ENCODE data around the gene CSNK1G2. TPM values are rescaled to one million over a fixed set of nuclear protein-coding genes. Genes with fewer than 3 reads are reported as not detected.

Gene CSNK1G2
- total and polyA plus RNA-seq, 2 of the 13 experiments (the other 11 are each of a cell fraction or from before 2014, with no cell fraction given): 53.8 to 72.5 TPM

GRCh38 chr19:1935484-1936208 lies 5.3 kb upstream of the CSNK1G2 start (continued):
- TF ChIP-seq, protein P1, sequence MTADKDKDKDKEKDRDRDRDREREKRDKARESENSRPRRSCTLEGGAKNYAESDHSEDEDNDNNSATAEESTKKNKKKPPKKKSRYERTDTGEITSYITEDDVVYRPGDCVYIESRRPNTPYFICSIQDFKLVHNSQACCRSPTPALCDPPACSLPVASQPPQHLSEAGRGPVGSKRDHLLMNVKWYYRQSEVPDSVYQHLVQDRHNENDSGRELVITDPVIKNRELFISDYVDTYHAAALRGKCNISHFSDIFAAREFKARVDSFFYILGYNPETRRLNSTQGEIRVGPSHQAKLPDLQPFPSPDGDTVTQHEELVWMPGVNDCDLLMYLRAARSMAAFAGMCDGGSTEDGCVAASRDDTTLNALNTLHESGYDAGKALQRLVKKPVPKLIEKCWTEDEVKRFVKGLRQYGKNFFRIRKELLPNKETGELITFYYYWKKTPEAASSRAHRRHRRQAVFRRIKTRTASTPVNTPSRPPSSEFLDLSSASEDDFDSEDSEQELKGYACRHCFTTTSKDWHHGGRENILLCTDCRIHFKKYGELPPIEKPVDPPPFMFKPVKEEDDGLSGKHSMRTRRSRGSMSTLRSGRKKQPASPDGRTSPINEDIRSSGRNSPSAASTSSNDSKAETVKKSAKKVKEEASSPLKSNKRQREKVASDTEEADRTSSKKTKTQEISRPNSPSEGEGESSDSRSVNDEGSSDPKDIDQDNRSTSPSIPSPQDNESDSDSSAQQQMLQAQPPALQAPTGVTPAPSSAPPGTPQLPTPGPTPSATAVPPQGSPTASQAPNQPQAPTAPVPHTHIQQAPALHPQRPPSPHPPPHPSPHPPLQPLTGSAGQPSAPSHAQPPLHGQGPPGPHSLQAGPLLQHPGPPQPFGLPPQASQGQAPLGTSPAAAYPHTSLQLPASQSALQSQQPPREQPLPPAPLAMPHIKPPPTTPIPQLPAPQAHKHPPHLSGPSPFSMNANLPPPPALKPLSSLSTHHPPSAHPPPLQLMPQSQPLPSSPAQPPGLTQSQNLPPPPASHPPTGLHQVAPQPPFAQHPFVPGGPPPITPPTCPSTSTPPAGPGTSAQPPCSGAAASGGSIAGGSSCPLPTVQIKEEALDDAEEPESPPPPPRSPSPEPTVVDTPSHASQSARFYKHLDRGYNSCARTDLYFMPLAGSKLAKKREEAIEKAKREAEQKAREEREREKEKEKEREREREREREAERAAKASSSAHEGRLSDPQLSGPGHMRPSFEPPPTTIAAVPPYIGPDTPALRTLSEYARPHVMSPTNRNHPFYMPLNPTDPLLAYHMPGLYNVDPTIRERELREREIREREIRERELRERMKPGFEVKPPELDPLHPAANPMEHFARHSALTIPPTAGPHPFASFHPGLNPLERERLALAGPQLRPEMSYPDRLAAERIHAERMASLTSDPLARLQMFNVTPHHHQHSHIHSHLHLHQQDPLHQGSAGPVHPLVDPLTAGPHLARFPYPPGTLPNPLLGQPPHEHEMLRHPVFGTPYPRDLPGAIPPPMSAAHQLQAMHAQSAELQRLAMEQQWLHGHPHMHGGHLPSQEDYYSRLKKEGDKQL (CRISPR knock-in tag; IDR thresholded peaks at IDR 0.05; ENCODE audit: low read depth): no peak
- TF ChIP-seq, protein P2, sequence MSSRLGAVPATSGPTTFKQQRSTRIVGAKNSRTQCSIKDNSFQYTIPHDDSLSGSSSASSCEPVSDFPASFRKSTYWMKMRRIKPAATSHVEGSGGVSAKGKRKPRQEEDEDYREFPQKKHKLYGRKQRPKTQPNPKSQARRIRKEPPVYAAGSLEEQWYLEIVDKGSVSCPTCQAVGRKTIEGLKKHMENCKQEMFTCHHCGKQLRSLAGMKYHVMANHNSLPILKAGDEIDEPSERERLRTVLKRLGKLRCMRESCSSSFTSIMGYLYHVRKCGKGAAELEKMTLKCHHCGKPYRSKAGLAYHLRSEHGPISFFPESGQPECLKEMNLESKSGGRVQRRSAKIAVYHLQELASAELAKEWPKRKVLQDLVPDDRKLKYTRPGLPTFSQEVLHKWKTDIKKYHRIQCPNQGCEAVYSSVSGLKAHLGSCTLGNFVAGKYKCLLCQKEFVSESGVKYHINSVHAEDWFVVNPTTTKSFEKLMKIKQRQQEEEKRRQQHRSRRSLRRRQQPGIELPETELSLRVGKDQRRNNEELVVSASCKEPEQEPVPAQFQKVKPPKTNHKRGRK (CRISPR knock-in tag; IDR thresholded peaks at IDR 0.05): no peak
- TF ChIP-seq ZFAT (CRISPR knock-in tag; conservative IDR thresholded peaks at IDR 0.05) (no peak), ZBTB38 (CRISPR knock-in tag; IDR thresholded peaks at IDR 0.05) (no peak), ZNF343 (CRISPR knock-in tag; IDR thresholded peaks at IDR 0.05) (no peak), HNRNPLL (IDR thresholded peaks at IDR 0.05; ENCODE audit: low read depth, low read length, poor library complexity, severe bottlenecking) (no peak), HNF4A (CRISPR knock-in tag; IDR thresholded peaks at IDR 0.05) (no peak), ZMYM2 (CRISPR knock-in tag; IDR thresholded peaks at IDR 0.05) (0 out of 2 replicates have a peak, but pooled peaks have one; percentile 29), SP140L (CRISPR knock-in tag; IDR thresholded peaks at IDR 0.05; ENCODE audit: borderline replicate concordance) (no peak), ZBTB49 (CRISPR knock-in tag; IDR thresholded peaks at IDR 0.05; ENCODE audit: borderline replicate concordance) (no peak), HOXA3 (CRISPR knock-in tag; IDR thresholded peaks at IDR 0.05) (peak; percentile 50), ZNF232 (CRISPR knock-in tag; IDR thresholded peaks at IDR 0.05; ENCODE audit: borderline replicate concordance) (no peak)
- TF ChIP-seq, protein P3, sequence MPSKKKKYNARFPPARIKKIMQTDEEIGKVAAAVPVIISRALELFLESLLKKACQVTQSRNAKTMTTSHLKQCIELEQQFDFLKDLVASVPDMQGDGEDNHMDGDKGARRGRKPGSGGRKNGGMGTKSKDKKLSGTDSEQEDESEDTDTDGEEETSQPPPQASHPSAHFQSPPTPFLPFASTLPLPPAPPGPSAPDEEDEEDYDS (CRISPR knock-in tag; IDR thresholded peaks at IDR 0.05): 0 out of 2 replicates have a peak, but pooled peaks have one; percentile 16
- TF ChIP-seq, protein P4, sequence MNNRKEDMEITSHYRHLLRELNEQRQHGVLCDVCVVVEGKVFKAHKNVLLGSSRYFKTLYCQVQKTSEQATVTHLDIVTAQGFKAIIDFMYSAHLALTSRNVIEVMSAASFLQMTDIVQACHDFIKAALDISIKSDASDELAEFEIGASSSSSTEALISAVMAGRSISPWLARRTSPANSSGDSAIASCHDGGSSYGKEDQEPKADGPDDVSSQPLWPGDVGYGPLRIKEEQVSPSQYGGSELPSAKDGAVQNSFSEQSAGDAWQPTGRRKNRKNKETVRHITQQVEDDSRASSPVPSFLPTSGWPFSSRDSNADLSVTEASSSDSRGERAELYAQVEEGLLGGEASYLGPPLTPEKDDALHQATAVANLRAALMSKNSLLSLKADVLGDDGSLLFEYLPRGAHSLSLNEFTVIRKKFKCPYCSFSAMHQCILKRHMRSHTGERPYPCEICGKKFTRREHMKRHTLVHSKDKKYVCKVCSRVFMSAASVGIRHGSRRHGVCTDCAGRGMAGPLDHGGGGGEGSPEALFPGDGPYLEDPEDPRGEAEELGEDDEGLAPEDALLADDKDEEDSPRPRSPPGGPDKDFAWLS (CRISPR knock-in tag; IDR thresholded peaks at IDR 0.05; ENCODE audit: borderline replicate concordance): no peak
